Rectal smooth muscle tissue (tissue), 1 donor: ENCODE measurements around the gene EFCAB7.
A peak's percentile ranks its signal among the peaks of the same experiment; 100 is the strongest.

Experiments used
- H3K27ac ChIP-seq: one replicate; pipeline ENCODE4 v1.7.0; 2013; ENCODE audit warnings: low read depth, low read length, inconsistent platforms
- H3K27me3 ChIP-seq: one replicate; pipeline ENCODE4 v1.7.0; 2013; ENCODE audit warnings: low read length; ENCODE audit not compliant: control insufficient read depth, insufficient read depth
- H3K36me3 ChIP-seq: one replicate; pipeline ENCODE4 v1.7.0; 2013; ENCODE audit warnings: low read length; ENCODE audit not compliant: control insufficient read depth, insufficient read depth
- H3K4me1 ChIP-seq: one replicate; pipeline ENCODE4 v1.7.0; 2013; ENCODE audit warnings: low read length; ENCODE audit not compliant: control insufficient read depth, insufficient read depth
- H3K4me3 ChIP-seq: one replicate; pipeline ENCODE4 v1.7.0; 2013; ENCODE audit warnings: low read length
- H3K9ac ChIP-seq: one replicate; pipeline ENCODE4 v1.7.0; 2013; ENCODE audit warnings: low read length

EFCAB7 gene

DNA sequence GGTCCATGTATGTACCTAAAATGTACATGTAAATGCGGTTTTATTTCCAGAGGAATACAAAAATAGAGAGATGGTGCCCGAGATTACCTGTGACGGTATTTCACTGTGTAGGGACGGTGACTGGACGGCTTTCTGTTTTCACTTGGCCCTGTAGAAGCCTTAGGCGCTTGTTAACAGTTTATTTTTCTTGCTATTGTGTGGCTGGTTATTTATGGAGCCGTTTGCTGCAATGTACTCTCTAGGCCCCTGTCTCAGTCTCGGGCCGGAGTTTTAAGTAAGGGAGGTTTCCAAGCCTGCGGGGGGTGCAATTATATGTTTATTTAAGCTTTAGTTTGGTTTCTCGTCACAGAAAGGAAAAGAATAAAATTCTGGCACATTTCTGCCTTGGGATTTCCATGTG is 413 bp downstream of the EFCAB7 start:
- H3K4me1 ChIP-seq = peaks cover 14% of the 10 kb centered on the region
- H3K27ac ChIP-seq = peak overlapping the region; percentile 83
- H3K9ac ChIP-seq = peak overlapping the region; percentile 73
- no peaks in the 10 kb centered on the region for H3K27me3 ChIP-seq
- H3K4me3 ChIP-seq = peak overlapping the region; percentile 91
- no peaks in the 10 kb centered on the region for H3K36me3 ChIP-seq

DNA sequence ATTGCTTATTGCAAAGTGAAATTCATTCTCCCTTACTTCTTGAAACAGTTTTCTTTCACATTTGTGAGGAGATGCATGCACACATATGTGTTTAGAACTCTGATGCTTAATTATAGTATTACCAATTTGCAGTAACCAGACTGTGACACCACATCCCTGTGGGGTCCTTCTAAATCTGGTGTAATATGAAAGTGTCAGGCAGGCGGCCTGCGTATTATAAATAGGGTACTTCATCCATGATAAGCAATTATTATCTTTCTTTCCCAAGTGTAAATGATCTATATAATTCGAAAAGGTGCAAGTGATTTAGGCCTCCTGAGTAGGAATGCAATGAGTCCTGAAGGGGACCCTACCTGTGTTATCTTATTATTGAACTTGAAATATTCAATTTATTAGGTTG is 876 bp downstream of the EFCAB7 start:
- Histone ChIP-seq H3K27me3 (no peaks in the 10 kb centered on the region), H3K9ac (no peak overlapping the region), H3K4me3 (peak overlapping the region; percentile 91), H3K36me3 (no peaks in the 10 kb centered on the region), H3K4me1 (peaks cover 14% of the 10 kb centered on the region), H3K27ac (peak overlapping the region; percentile 83)

DNA sequence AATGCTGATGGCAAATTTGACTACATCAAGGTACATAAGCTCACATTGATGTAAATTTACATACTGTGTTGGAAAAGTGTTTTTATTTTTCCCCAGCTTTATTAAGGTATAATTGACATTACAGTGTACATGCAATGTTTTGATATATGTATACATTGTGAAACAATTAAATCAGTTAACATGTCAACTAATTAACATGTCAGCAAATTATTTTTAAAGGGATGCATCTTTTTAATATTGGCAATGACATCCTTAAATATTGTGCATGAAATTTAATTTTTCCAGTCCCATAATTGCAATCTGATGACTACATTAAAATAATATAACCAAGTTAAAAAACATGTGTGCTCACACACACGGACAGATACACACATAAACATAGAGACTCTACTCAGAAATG is 9.4 kb downstream of the EFCAB7 start:
- H3K36me3 ChIP-seq = no peaks in the 10 kb centered on the region
- H3K27me3 ChIP-seq = no peaks in the 10 kb centered on the region
- no peak overlapping the region for H3K9ac ChIP-seq

DNA sequence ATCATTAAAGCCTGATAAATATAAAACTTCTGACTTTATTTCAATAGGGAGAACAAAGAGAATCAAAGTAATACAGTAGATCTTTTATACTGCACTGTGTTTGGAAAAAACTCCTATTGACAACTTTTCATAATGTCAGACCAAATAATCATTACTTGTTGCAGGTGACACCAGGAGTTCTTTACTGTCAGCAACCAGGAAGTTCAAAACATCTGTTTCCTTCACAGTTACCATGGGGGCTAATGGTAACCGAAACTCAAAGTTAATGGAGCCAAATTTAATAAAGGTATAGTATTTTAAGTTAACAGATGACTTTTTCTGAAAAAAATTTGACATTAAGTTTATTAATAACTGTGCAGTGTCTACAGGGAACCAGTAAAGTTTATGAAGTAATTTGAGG is 10.6 kb downstream of the EFCAB7 start:
- Histone ChIP-seq H3K36me3 (no peaks in the 10 kb centered on the region), H3K9ac (no peak overlapping the region), H3K4me1 (no peaks in the 10 kb centered on the region), H3K4me3 (no peak overlapping the region), H3K27ac (no peak overlapping the region), H3K27me3 (no peaks in the 10 kb centered on the region)

More for the DNA sequence above, 9.4 kb downstream of the EFCAB7 start:
- H3K4me1 ChIP-seq = no peaks in the 10 kb centered on the region
- no peak overlapping the region for H3K4me3 ChIP-seq
- H3K27ac ChIP-seq = no peak overlapping the region

DNA sequence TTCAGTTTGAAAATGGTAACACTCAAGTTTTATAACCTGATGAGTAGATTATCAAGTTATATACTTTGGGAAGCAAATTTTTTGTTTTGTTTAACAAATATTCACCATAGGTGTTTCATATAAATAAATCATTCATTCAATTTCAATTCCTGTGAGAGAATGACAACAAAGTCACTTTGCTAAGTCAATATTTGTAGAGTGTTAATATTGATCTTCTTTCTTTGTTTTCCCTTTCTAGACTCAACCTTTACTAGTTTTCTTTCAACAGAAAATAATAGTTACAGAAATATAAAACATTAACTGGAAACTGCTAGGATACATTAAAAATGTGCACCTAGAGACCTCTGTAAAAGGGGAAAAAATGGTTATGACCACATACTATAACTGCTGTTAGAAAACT is 11.1 kb downstream of the EFCAB7 start:
- H3K4me3 ChIP-seq = no peak overlapping the region
- no peaks in the 10 kb centered on the region for H3K4me1 ChIP-seq
- H3K36me3 ChIP-seq = no peaks in the 10 kb centered on the region
- H3K9ac ChIP-seq = no peak overlapping the region
- no peaks in the 10 kb centered on the region for H3K27me3 ChIP-seq
- no peak overlapping the region for H3K27ac ChIP-seq

DNA sequence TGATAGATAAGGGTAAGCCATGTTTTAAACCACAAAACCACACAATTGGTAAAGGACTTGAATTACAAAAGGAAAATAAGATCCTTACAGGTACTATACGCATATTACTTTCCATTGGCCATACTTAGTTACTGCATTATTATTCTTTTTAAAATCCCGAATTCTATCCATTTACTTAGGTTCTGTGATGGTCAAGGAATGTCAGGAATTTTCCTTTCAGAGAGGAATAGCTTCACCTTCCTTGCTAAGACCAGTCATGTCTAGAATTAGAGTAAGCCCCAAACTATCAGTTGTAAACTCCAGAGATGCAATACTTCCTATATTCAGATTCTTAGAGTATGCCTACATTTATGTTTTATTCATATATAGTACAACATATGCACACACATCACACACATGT is 13.7 kb downstream of the EFCAB7 start:
- Histone ChIP-seq H3K27ac (no peak overlapping the region), H3K4me1 (no peaks in the 10 kb centered on the region), H3K4me3 (no peak overlapping the region), H3K27me3 (no peaks in the 10 kb centered on the region), H3K36me3 (no peaks in the 10 kb centered on the region), H3K9ac (no peak overlapping the region)

DNA sequence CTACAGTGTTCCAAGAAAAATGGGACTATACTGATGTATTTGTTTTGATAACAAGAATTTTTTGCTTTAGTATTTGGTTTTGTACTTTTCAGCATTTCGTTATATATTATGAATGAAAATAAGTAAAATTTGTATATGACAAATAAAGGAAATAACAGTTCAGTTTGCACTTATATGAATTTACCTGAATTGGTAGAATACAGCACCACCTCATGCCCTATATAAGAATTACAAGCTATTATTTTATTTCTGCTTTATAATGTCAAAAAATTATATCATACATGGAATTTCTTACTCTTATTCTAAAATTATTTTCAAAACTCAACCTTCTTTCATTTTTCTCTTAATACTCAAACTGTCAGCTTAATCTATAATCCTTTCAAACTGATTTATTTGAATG is 14.6 kb downstream of the EFCAB7 start:
- H3K27me3 ChIP-seq = no peaks in the 10 kb centered on the region
- no peak overlapping the region for H3K4me3 ChIP-seq
- no peaks in the 10 kb centered on the region for H3K4me1 ChIP-seq
- H3K36me3 ChIP-seq = no peaks in the 10 kb centered on the region
- no peak overlapping the region for H3K27ac ChIP-seq
- H3K9ac ChIP-seq = no peak overlapping the region

DNA sequence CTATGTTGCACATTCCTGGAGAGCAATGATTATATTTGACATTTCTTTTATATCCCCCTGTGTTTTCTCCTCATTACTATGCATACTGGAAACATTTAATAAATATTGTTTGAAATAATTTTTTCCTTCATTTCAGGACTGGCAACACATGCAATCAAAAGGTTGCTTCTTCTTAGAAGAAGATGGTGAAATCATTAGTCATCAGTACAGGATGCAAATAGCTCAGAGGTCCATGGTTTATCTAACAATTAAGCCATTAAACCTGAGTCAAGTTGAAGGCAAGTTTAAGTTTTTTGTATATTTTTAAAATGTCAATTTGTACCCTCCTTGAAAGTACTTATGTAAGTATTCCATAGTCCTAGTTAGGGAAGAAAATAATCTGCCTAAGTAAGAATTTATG is 22.5 kb downstream of the EFCAB7 start:
- H3K27ac ChIP-seq = no peak overlapping the region
- no peaks in the 10 kb centered on the region for H3K27me3 ChIP-seq
- H3K36me3 ChIP-seq = no peaks in the 10 kb centered on the region

DNA sequence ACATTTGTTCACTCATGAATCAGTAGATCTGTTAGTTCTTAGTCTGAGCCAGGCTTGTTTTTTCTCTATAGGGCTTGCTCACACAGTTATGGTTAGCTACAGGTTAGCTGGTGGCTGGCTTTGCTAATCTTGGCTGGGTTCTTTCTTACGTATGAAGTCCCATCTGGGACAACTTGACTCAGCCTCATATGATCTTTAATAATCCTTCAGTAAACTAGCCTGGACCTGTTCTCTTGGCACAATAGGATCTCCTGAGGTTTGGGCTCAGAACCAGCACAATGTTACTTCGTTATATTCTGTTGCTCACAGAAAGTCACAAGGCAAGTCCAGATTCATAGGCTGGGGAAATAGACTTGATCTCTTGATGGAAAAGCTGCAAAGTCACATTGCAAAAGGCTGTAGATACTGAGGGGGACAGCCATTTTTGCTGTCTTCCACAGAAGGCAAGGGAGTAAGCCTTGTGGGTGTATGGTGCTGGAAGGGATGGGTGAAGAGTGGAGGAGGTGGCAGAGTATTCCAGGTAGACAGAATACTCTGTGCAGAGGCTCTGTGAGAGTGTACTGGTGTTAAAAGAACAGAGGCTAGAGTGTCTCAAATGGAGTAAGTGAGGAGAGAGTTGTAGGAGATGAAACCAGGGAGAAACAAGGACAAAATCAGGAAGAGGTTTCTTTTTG is 24.4 kb downstream of the EFCAB7 start:
- no peaks in the 10 kb centered on the region for H3K4me1 ChIP-seq
- H3K9ac ChIP-seq = no peak overlapping the region
- H3K36me3 ChIP-seq = no peaks in the 10 kb centered on the region
- H3K4me3 ChIP-seq = no peak overlapping the region
- no peaks in the 10 kb centered on the region for H3K27me3 ChIP-seq
- H3K27ac ChIP-seq = no peak overlapping the region

More for the DNA sequence above, 22.5 kb downstream of the EFCAB7 start:
- Histone ChIP-seq H3K9ac (no peak overlapping the region), H3K4me3 (no peak overlapping the region), H3K4me1 (no peaks in the 10 kb centered on the region)

DNA sequence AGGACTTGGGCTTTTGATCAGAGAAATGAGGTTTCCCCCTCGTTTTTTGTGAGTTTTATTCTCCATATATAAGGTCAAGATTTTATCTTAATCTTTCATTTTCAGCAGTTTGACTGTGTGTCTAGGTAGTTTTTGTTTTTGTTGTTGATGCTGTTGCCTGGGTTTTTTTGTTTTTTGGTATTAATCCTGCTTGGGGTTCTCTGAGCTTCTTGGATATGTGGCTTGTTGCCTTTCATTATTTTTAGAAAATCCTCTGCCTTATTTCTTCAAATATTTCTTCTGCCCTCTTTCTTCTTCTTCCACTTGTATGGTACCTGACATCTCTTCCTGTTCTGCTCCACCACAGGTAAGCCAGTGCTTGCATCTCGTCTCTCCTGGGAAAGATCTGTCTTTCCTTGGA is 25.0 kb downstream of the EFCAB7 start:
- Histone ChIP-seq H3K9ac (no peak overlapping the region), H3K4me3 (no peak overlapping the region), H3K27me3 (no peaks in the 10 kb centered on the region), H3K27ac (no peak overlapping the region), H3K4me1 (no peaks in the 10 kb centered on the region), H3K36me3 (no peaks in the 10 kb centered on the region)

DNA sequence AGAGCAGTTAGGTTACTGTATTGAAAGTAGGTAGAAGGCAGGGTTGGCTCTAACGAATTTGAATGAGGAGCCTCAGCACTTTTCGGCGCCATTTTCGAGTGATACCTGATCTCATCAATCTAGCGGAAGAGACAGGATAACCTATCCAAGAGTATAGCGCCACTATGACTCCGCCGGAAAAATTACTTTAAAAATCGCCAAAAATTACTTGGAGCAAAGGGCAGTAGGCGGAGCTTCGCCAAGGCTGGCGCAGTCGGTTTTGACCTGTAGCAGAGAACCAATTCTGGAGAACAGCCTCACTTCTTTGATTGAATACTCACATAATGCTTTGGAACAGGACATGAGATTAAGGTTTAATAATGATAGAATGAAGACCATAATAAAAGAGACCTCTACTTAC is 25.6 kb downstream of the EFCAB7 start:
- no peaks in the 10 kb centered on the region for H3K4me1 ChIP-seq
- H3K4me3 ChIP-seq = no peak overlapping the region
- H3K27ac ChIP-seq = no peak overlapping the region
- H3K27me3 ChIP-seq = no peaks in the 10 kb centered on the region
- H3K36me3 ChIP-seq = no peaks in the 10 kb centered on the region
- no peak overlapping the region for H3K9ac ChIP-seq

DNA sequence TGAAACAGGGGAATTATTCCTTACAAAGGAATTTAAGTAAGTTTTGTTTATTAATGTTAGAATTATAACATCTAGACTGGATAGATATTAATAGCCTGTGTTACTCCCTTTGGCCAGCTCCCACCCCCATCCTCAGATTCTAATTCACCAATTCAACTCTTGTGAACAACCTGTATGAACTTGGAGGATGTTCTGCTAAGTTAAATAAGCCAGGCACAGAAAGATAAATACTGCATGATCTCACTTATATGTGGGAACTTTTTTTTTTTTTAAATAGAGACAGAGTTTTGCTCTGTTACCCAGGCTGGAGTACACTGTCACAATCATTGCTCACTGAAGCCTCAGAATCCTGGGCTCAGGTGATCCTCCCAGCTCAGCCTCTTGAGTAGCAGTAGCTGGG is 32.2 kb downstream of the EFCAB7 start:
- no peak overlapping the region for H3K4me3 ChIP-seq
- H3K9ac ChIP-seq = no peak overlapping the region
- H3K27ac ChIP-seq = no peak overlapping the region
- no peaks in the 10 kb centered on the region for H3K27me3 ChIP-seq
- no peaks in the 10 kb centered on the region for H3K36me3 ChIP-seq
- H3K4me1 ChIP-seq = no peaks in the 10 kb centered on the region

DNA sequence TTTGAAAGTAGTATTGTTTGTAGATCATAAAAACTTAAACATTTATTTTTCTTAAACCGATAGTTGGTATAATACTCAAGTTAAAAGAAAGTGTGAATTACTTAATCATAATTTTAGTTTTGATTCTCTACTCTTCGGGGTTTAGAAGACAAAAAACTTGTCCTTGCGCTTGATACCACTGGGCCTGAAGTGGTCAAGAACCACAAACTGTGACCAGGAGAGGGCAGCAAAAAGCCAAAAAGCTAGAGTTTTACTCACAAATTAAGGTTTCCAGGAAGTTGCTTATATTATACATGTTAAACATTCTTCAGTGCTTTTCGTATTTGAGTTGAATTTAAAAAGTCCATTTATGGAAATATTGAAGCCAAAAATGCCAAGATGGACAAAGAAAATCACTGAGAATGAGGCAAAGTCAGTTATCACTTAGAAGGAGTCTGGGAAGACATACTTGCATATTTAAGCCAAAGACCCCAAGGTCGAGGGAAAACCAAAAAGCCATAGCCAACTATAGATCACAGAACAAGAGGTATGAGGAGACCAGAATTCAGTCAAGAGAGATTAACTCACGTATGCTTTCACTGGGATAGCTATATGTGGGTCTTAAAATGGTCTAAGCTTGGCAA is 34.2 kb downstream of the EFCAB7 start:
- Histone ChIP-seq H3K9ac (no peak overlapping the region), H3K36me3 (no peaks in the 10 kb centered on the region), H3K27me3 (no peaks in the 10 kb centered on the region), H3K27ac (no peak overlapping the region), H3K4me1 (no peaks in the 10 kb centered on the region), H3K4me3 (no peak overlapping the region)
